ENCODE measurements around the gene CPPED1. TPM values are rescaled to one million over a fixed set of nuclear protein-coding genes. Genes with fewer than 3 reads are reported as not detected.

CPPED1 gene
- total RNA-seq, 4 donors from 2014 or later, result 10.4 to 18.9 (median 16.0) TPM

GRCh38 chr16:12688951-12689850, 114.5 kb downstream of the CPPED1 start:
- H3K9me3 ChIP-seq, result no peaks in the 10 kb centered on the region
- H3K4me3 ChIP-seq, result no peak overlapping the region
- no peak for DNase-seq (ENCODE audit: low spot score in 2 of 2)
- TF ChIP-seq CTCF (IDR thresholded peaks at IDR 0.05) (no peak), EP300 (IDR thresholded peaks at IDR 0.05) (no peak), POLR2A (IDR thresholded peaks at IDR 0.05) (no peak)
- peaks cover 0 to 16% (median 0%) of the 10 kb centered on the region in 3 donors for H3K36me3 ChIP-seq
- no peak overlapping the region for H3K27ac ChIP-seq
- 75 to 81% methylated on average over 6 of the region's 6 CpGs for WGBS, 2 donors
- no peaks in the 10 kb centered on the region for H3K4me1 ChIP-seq
- H3K27me3 ChIP-seq, result no peaks in the 10 kb centered on the region

GRCh38 chr16:12685806-12686205, 117.9 kb downstream of the CPPED1 start:
- 48 to 56% methylated on average over 5 of the region's 5 CpGs for WGBS, 2 donors
- Histone ChIP-seq H3K27me3 (no peaks in the 10 kb centered on the region), H3K4me1 (no peaks in the 10 kb centered on the region), H3K27ac (no peak overlapping the region), H3K36me3 (no peaks in the 10 kb centered on the region), H3K4me3 (no peak overlapping the region), H3K9me3 (no peaks in the 10 kb centered on the region)
- no peak for DNase-seq (ENCODE audit: low spot score in 2 of 2)
- TF ChIP-seq CTCF (IDR thresholded peaks at IDR 0.05) (no peak), EP300 (IDR thresholded peaks at IDR 0.05) (no peak), POLR2A (IDR thresholded peaks at IDR 0.05) (no peak)

GRCh38 chr16:12682432-12683165, 121.1 kb downstream of the CPPED1 start:
- 86 to 92% methylated on average over 11 of the region's 11 CpGs for WGBS, 2 donors
- no peak for TF ChIP-seq POLR2A (IDR thresholded peaks at IDR 0.05)
- no peak for TF ChIP-seq EP300 (IDR thresholded peaks at IDR 0.05)
- no peak for TF ChIP-seq CTCF (IDR thresholded peaks at IDR 0.05)

GRCh38 chr16:12681653-12682052, 122.0 kb downstream of the CPPED1 start:
- no peak overlapping the region for H3K27ac ChIP-seq
- H3K27me3 ChIP-seq, result no peaks in the 10 kb centered on the region
- no peaks in the 10 kb centered on the region for H3K9me3 ChIP-seq
- TF ChIP-seq EP300 (IDR thresholded peaks at IDR 0.05), result no peak
- no peak for TF ChIP-seq POLR2A (IDR thresholded peaks at IDR 0.05)
- TF ChIP-seq CTCF (IDR thresholded peaks at IDR 0.05), result no peak
- no peaks in the 10 kb centered on the region for H3K4me1 ChIP-seq
- no peak overlapping the region for H3K4me3 ChIP-seq
- 69 to 81% methylated on average over 7 of the region's 7 CpGs for WGBS, 2 donors
- no peaks in the 10 kb centered on the region for H3K36me3 ChIP-seq
- no peak for DNase-seq (ENCODE audit: low spot score in 2 of 2)

More at GRCh38 chr16:12682432-12683165, 121.1 kb downstream of the CPPED1 start:
- Histone ChIP-seq H3K9me3 (no peaks in the 10 kb centered on the region), H3K27me3 (no peaks in the 10 kb centered on the region), H3K4me1 (no peaks in the 10 kb centered on the region), H3K4me3 (no peak overlapping the region), H3K27ac (no peak overlapping the region), H3K36me3 (no peaks in the 10 kb centered on the region)
- DNase-seq (ENCODE audit: low spot score in 2 of 2), result no peak

- no peak for DNase-seq (ENCODE audit: low spot score in 2 of 2)
- Histone ChIP-seq H3K27me3 (no peaks in the 10 kb centered on the region), H3K4me1 (no peaks in the 10 kb centered on the region), H3K4me3 (no peak overlapping the region), H3K27ac (no peak overlapping the region), H3K36me3 (no peaks in the 10 kb centered on the region), H3K9me3 (no peaks in the 10 kb centered on the region)
- no peak for TF ChIP-seq EP300 (IDR thresholded peaks at IDR 0.05)
- no peak for TF ChIP-seq CTCF (IDR thresholded peaks at IDR 0.05)
- TF ChIP-seq POLR2A (IDR thresholded peaks at IDR 0.05), result no peak
- WGBS, 2 donors, result 75 to 77% methylated on average over 2 of the region's 2 CpGs
Observed at GRCh38 chr16:12680531-12680930, 123.2 kb downstream of the CPPED1 start.

Measured in tibial nerve (tissue), 4 donors.